Neuronal stem cell (in vitro differentiated cells): ENCODE results near the gene CPSF4L.

ENCODE experiments used
- DNase-seq: peaks from one replicate; pipeline ENCODE4 v3.0.0-alpha.2; 2013; ENCODE audit warnings: low spot score
- H2AFZ ChIP-seq: one replicate; pipeline ENCODE4 v1.6.1; 2013; ENCODE audit warnings: mild to moderate bottlenecking, low read length, inconsistent platforms
- H2AK5ac ChIP-seq: 2 replicates; pipeline ENCODE4 v1.6.1; 2013; ENCODE audit warnings: low read depth, mild to moderate bottlenecking, inconsistent platforms, low read length, moderate library complexity, mixed read lengths
- H2BK120ac ChIP-seq: 2 replicates; pipeline ENCODE4 v1.6.1; 2013; ENCODE audit warnings: low read depth, mild to moderate bottlenecking, inconsistent platforms, low read length, moderate library complexity, mixed read lengths
- H2BK12ac ChIP-seq: one replicate; pipeline ENCODE4 v1.6.1; 2013; ENCODE audit warnings: low read length, inconsistent platforms
- H2BK15ac ChIP-seq: 2 replicates; pipeline ENCODE4 v1.6.1; 2013; ENCODE audit warnings: mild to moderate bottlenecking, low read length, inconsistent platforms, mixed read lengths
- H2BK5ac ChIP-seq: one replicate; pipeline ENCODE4 v1.6.1; 2013; ENCODE audit warnings: inconsistent platforms, mild to moderate bottlenecking, low read length, moderate library complexity
- H3K14ac ChIP-seq: one replicate; pipeline ENCODE4 v1.6.1; 2013; ENCODE audit warnings: low read length, inconsistent platforms
- H3K18ac ChIP-seq: 2 replicates; pipeline ENCODE4 v1.6.1; 2013; ENCODE audit warnings: low read length, inconsistent platforms
- H3K23ac ChIP-seq: 2 replicates; pipeline ENCODE4 v1.6.1; 2013; ENCODE audit warnings: low read depth, mild to moderate bottlenecking, mixed read lengths, low read length, inconsistent platforms; ENCODE audit not compliant: poor library complexity
- H3K27ac ChIP-seq: replicated peaks from 3 replicates; pipeline ENCODE4 v1.5.1; 2013; ENCODE audit warnings: low read length, inconsistent platforms
- H3K27me3 ChIP-seq, 3 experiments: 2 replicates each; pipeline ENCODE4 v1.6.1; 2013; ENCODE audit warnings: low read length in 3 of 3, mild to moderate bottlenecking in 2 of 3, inconsistent platforms in 1 of 3, low read depth in 1 of 3, mixed read lengths in 1 of 3, moderate library complexity in 1 of 3; ENCODE audit not compliant: control insufficient read depth in 3 of 3, insufficient read depth in 3 of 3
- H3K36me3 ChIP-seq, 2 donors: replicated peaks in 1 of 2; 2 replicates each; pipeline ENCODE4 v1.6.1; 2013; ENCODE audit warnings: low read length in 2 of 2; ENCODE audit not compliant: control insufficient read depth in 2 of 2, insufficient read depth in 2 of 2
- H3K4ac ChIP-seq: 2 replicates; pipeline ENCODE4 v1.6.1; 2013; ENCODE audit warnings: inconsistent platforms, mild to moderate bottlenecking, low read length, moderate library complexity
- H3K4me1 ChIP-seq, 2 donors: 1 replicate in 1 of 2; 2 replicates in 1 of 2; pipeline ENCODE4 v1.6.1; 2013; ENCODE audit warnings: low read length in 2 of 2, low read depth in 1 of 2; ENCODE audit not compliant: control insufficient read depth in 2 of 2, insufficient read depth in 1 of 2
- H3K4me2 ChIP-seq: one replicate; pipeline ENCODE4 v1.6.1; 2013; ENCODE audit warnings: mild to moderate bottlenecking, low read length, inconsistent platforms; ENCODE audit not compliant: insufficient read depth, poor library complexity, severe bottlenecking
- H3K4me3 ChIP-seq, 2 donors: 2 replicates each; pipeline ENCODE4 v1.5.1; 2013; ENCODE audit warnings: low read length in 2 of 2, mild to moderate bottlenecking in 2 of 2, inconsistent platforms in 1 of 2, moderate library complexity in 1 of 2
- H3K79me1 ChIP-seq: one replicate; pipeline ENCODE4 v1.6.1; 2013; ENCODE audit warnings: low read depth, mild to moderate bottlenecking, inconsistent platforms, low read length, moderate library complexity
- H3K9ac ChIP-seq: one replicate; pipeline ENCODE4 v1.6.1; 2013; ENCODE audit warnings: mild to moderate bottlenecking, low read depth, low read length, inconsistent platforms; ENCODE audit not compliant: poor library complexity
- H3K9me3 ChIP-seq, 2 donors: replicated peaks in 1 of 2; 2 replicates each; pipeline versions ENCODE3 to v1.6.1; 2013; ENCODE audit warnings: low read length in 2 of 2, mild to moderate bottlenecking in 2 of 2, inconsistent platforms in 1 of 2, low read depth in 1 of 2, mixed read lengths in 1 of 2, moderate library complexity in 1 of 2; ENCODE audit not compliant: control insufficient read depth in 2 of 2, insufficient read depth in 1 of 2
- H4K8ac ChIP-seq: one replicate; pipeline ENCODE4 v1.6.1; 2013; ENCODE audit warnings: low read depth, mild to moderate bottlenecking, inconsistent platforms, low read length, moderate library complexity
- H4K91ac ChIP-seq: one replicate; pipeline ENCODE4 v1.6.1; 2013; ENCODE audit warnings: low read length, low read depth, mild to moderate bottlenecking, inconsistent platforms; ENCODE audit not compliant: poor library complexity
- WGBS, 2 donors: extraction: QIAGEN DNeasy Blood & Tissue Kit; methylation state at CpG; one replicate each; pipeline ENCODE4 v1.1.7; 2013; ENCODE audit warnings: missing lambda C conversion rate in 2 of 2, mixed read lengths in 1 of 2; ENCODE audit not compliant: insufficient read length in 2 of 2, insufficient replicate concordance in 1 of 2; ENCODE audit errors: extremely low coverage in 2 of 2; 5-methylcytosine and 5-hydroxymethylcytosine counted together

Gene CPSF4L

DNA sequence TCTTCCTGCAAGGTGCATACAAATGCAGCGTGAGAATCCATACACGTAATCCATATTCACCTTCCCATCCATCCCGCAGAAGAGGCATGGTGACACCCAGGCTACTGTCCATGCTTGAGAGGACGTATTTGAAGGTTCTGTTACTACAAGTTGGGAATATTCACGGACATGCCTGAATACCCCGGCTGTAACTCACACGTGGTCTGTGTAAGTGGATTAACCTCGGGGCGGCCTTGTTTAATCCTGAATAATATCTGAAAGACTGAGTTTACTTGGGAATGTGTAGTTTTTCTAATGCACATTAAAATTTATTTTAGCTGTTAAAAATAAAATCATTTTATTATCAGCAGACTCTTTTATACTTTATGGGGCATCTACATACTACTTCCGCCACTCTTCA, 13.1 kb downstream of the CPSF4L start:
- no peak overlapping the region for H3K23ac ChIP-seq
- H3K9me3 ChIP-seq: no peaks in the 10 kb centered on the region
- no peak overlapping the region for H2BK12ac ChIP-seq
- no peak overlapping the region for H3K4me3 ChIP-seq
- no peaks in the 10 kb centered on the region for H3K79me1 ChIP-seq
- no peak overlapping the region for H3K18ac ChIP-seq
- no peak overlapping the region for H2AFZ ChIP-seq
- DNase-seq: no peak
- H3K4me1 ChIP-seq: peaks cover 0 to 7% of the 10 kb centered on the region in 2 donors
- no peak overlapping the region for H3K14ac ChIP-seq
- no peak overlapping the region for H3K27ac ChIP-seq
- no peak overlapping the region for H4K8ac ChIP-seq
- H2BK5ac ChIP-seq: no peak overlapping the region
- no peak overlapping the region for H3K9ac ChIP-seq
- no peak overlapping the region for H2AK5ac ChIP-seq
- H3K4me2 ChIP-seq: no peak overlapping the region
- no peak overlapping the region for H3K4ac ChIP-seq
- no peak overlapping the region for H2BK15ac ChIP-seq
- no peak overlapping the region for H2BK120ac ChIP-seq
- no peak overlapping the region for H4K91ac ChIP-seq
- no peaks in the 10 kb centered on the region for H3K27me3 ChIP-seq
- peaks cover 7 to 54% of the 10 kb centered on the region in 2 donors for H3K36me3 ChIP-seq
- whole genome bisulfite sequencing, 2 donors: no CpG with 5 or more reads among the region's 10 CpGs

GRCh38 chr17:73247726-73248125, 14.0 kb downstream of the CPSF4L start:
- peaks cover 8 to 60% of the 10 kb centered on the region in 2 donors for H3K36me3 ChIP-seq
- H3K27ac ChIP-seq: no peak overlapping the region
- no peak overlapping the region for H3K14ac ChIP-seq
- no peak for DNase-seq
- no peak overlapping the region for H3K23ac ChIP-seq
- no peak overlapping the region for H3K9ac ChIP-seq
- H4K91ac ChIP-seq: no peak overlapping the region
- no CpG with 5 or more reads among the region's 2 CpGs for WGBS, 2 donors
- H4K8ac ChIP-seq: no peak overlapping the region
- H2BK12ac ChIP-seq: no peak overlapping the region
- no peak overlapping the region for H2BK120ac ChIP-seq
- H3K4me3 ChIP-seq: no peak overlapping the region
- H3K79me1 ChIP-seq: no peaks in the 10 kb centered on the region
- no peaks in the 10 kb centered on the region for H3K27me3 ChIP-seq
- H2BK5ac ChIP-seq: no peak overlapping the region
- H2BK15ac ChIP-seq: no peak overlapping the region
- no peak overlapping the region for H2AK5ac ChIP-seq
- H2AFZ ChIP-seq: no peak overlapping the region
- no peaks in the 10 kb centered on the region for H3K9me3 ChIP-seq
- no peak overlapping the region for H3K18ac ChIP-seq
- no peak overlapping the region for H3K4me2 ChIP-seq
- peaks cover 0 to 7% of the 10 kb centered on the region in 2 donors for H3K4me1 ChIP-seq
- no peak overlapping the region for H3K4ac ChIP-seq

DNA sequence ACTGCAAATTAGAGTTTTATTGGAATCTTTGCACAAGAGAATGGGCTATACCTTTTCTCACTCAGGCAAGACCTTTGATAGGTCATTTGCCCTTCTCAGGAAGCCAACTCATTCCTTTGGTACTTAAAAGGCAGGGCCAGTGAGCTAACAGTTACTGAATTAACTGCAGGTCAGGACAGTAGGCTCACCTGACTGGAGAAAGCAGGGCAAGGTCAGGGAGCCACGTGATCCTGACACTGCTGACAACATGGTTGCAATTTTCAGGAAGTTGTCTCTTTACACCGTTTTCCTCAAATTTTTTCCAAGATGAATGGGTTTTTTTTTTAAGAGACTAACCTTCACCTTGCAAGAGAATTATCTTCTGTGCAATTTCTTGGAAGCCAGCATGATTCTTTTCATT, 21.1 kb downstream of the CPSF4L start:
- Histone ChIP-seq H3K9me3 (peaks cover 0 to 1% of the 10 kb centered on the region in 2 donors), H2BK120ac (no peak overlapping the region), H4K8ac (no peak overlapping the region), H3K4ac (no peak overlapping the region), H3K14ac (no peak overlapping the region), H3K9ac (no peak overlapping the region), H3K4me2 (no peak overlapping the region), H2BK5ac (no peak overlapping the region), H3K4me3 (no peak overlapping the region), H2AFZ (no peak overlapping the region), H3K36me3 (peaks cover 23 to 91% of the 10 kb centered on the region in 2 donors), H2AK5ac (no peak overlapping the region), H3K4me1 (no peaks in the 10 kb centered on the region), H4K91ac (no peak overlapping the region), H3K27me3 (no peaks in the 10 kb centered on the region), H3K23ac (no peak overlapping the region), H3K27ac (no peak overlapping the region), H3K18ac (no peak overlapping the region), H2BK12ac (no peak overlapping the region), H2BK15ac (no peak overlapping the region), H3K79me1 (no peaks in the 10 kb centered on the region)
- no peak for DNase-seq
- WGBS, 2 donors: no CpG with 5 or more reads among the region's 2 CpGs

- H3K23ac ChIP-seq: no peak overlapping the region
- H2BK5ac ChIP-seq: no peak overlapping the region
- peaks cover 20 to 85% of the 10 kb centered on the region in 2 donors for H3K36me3 ChIP-seq
- WGBS, 2 donors: no CpG with 5 or more reads among the region's 6 CpGs
- no peak overlapping the region for H4K8ac ChIP-seq
- H3K79me1 ChIP-seq: peaks cover 5% of the 10 kb centered on the region
- H2AFZ ChIP-seq: no peak overlapping the region
- DNase-seq: no peak
- H3K4me1 ChIP-seq: peaks cover 2 to 4% of the 10 kb centered on the region in 2 donors
- no peak overlapping the region for H3K4ac ChIP-seq
- no peaks in the 10 kb centered on the region for H3K27me3 ChIP-seq
- H3K9me3 ChIP-seq: peaks cover 0 to 1% of the 10 kb centered on the region in 2 donors
- no peak overlapping the region for H2BK12ac ChIP-seq
- no peak overlapping the region for H2AK5ac ChIP-seq
- no peak overlapping the region for H3K14ac ChIP-seq
- H3K27ac ChIP-seq: no peak overlapping the region
- H2BK15ac ChIP-seq: no peak overlapping the region
- H3K4me2 ChIP-seq: no peak overlapping the region
- H2BK120ac ChIP-seq: no peak overlapping the region
- no peak overlapping the region for H3K18ac ChIP-seq
- no peak overlapping the region for H3K4me3 ChIP-seq
- no peak overlapping the region for H3K9ac ChIP-seq
- no peak overlapping the region for H4K91ac ChIP-seq
These were observed 24.0 kb downstream of the CPSF4L start for GRCh38 chr17:73237714-73238113.
